HepG2 (cell line): ENCODE results near the gene CHML. TPM values are rescaled to one million over a fixed set of nuclear protein-coding genes. Genes with fewer than 3 reads are reported as not detected.
A peak's percentile ranks its signal among the peaks of the same experiment; 100 is the strongest.

Experiments
- ATAC-seq: fragments of 200-7000 bp; cut with Tn5 transposase; 3 replicates; pipeline ENCODE4 v1.9.1; 2020; ENCODE audit warnings: mild to moderate bottlenecking, moderate library complexity
- BruUV-seq: library from RNA; stranded (reverse); fragments of 400-500 nt; replicated peaks from 2 replicates; lab custom pipeline; 2021; lab: Mats Ljungman, UMichigan
- CTCF ChIA-PET: fragments of 300-600 bp; formaldehyde crosslinking; extraction: SDS; loops from one replicate; lab custom pipeline; 2021; ENCODE audit warnings: low total read pairs, inconsistent platforms, low intra/inter-chr PET ratio; lab: Yijun Ruan, JAX
- POLR2A ChIA-PET: fragments of 350-600 bp; sonication (Branson Sonifier 250); formaldehyde crosslinking; loops from one replicate; lab custom pipeline; 2020; ENCODE audit warnings: antibody characterized with exemption, inconsistent platforms; lab: Yijun Ruan, JAX
- DNase-seq: peaks from one replicate; pipeline ENCODE4 v3.0.0-alpha.2; 2015; ENCODE audit warnings: low spot score
- FAIRE-seq: peaks from 3 replicates; lab custom pipeline; 2011; peaks lifted over from hg19 to GRCh38; lab: Jason Lieb, UNC
- H2AFZ ChIP-seq: one replicate; pipeline ENCODE4 v1.6.1; 2011; ENCODE audit warnings: low read length, inconsistent platforms
- H3K27ac ChIP-seq: fragments of 300-600 bp; 3 replicates; pipeline ENCODE4 v1.8.0; 2011; ENCODE audit warnings: mixed run types, mild to moderate bottlenecking, mixed read lengths, low read length, inconsistent platforms; ENCODE audit not compliant: insufficient read depth; ENCODE audit errors: extremely low read length
- H3K27me3 ChIP-seq, 2 experiments: fragments of 200-600 bp in 1 of 2; 2 replicates in 1 of 2; 3 replicates in 1 of 2; pipeline versions ENCODE4 v1.6.0 to v1.8.0; 2011; ENCODE audit warnings: low read length in 2 of 2, mild to moderate bottlenecking in 2 of 2, moderate library complexity in 2 of 2, inconsistent platforms in 1 of 2; ENCODE audit not compliant: insufficient read depth in 2 of 2, control insufficient read depth in 1 of 2
- H3K36me3 ChIP-seq, 2 experiments: fragments of 200-600 bp in 1 of 2; replicated peaks in 1 of 2; 2 replicates in 1 of 2; 3 replicates in 1 of 2; pipeline versions ENCODE4 v1.5.1 to v1.8.0; 2011; ENCODE audit warnings: low read length in 2 of 2, inconsistent platforms in 1 of 2; ENCODE audit not compliant: insufficient read depth in 2 of 2, control insufficient read depth in 1 of 2
- H3K4me1 ChIP-seq: 2 replicates; pipeline ENCODE4 v1.5.1; 2012; ENCODE audit warnings: low read length, inconsistent platforms; ENCODE audit not compliant: insufficient read depth
- H3K4me2 ChIP-seq: 2 replicates; pipeline ENCODE4 v1.6.0; 2011; ENCODE audit warnings: low read depth, low read length, inconsistent platforms
- H3K4me3 ChIP-seq, 3 experiments: fragments of 200-600 bp in 1 of 3; sonication (generic), shearing (Covaris generic) in 1 of 3; replicated peaks in 1 of 3; 2 replicates each; pipeline ENCODE4 v1.5.1; 2011 to 2016; ENCODE audit warnings: low read length in 3 of 3, inconsistent platforms in 2 of 3, low read depth in 2 of 3, mild to moderate bottlenecking in 2 of 3, control low read depth in 1 of 3, mixed read lengths in 1 of 3; ENCODE audit not compliant: insufficient read depth in 1 of 3
- H3K79me2 ChIP-seq: one replicate; pipeline ENCODE4 v1.6.1; 2011; ENCODE audit warnings: low read length, inconsistent platforms; ENCODE audit not compliant: insufficient read depth
- H3K9ac ChIP-seq: 2 replicates; pipeline ENCODE4 v1.6.0; 2011; ENCODE audit warnings: mild to moderate bottlenecking, low read depth, low read length, inconsistent platforms; ENCODE audit not compliant: insufficient read depth
- H3K9me3 ChIP-seq: 2 replicates; pipeline ENCODE4 v1.5.1; 2012; ENCODE audit warnings: mild to moderate bottlenecking, low read length
- H4K20me1 ChIP-seq: 2 replicates; pipeline ENCODE4 v1.6.0; 2011; ENCODE audit warnings: inconsistent platforms, mild to moderate bottlenecking, low read length, moderate library complexity; ENCODE audit not compliant: insufficient read depth
- AGO1 ChIP-seq: fragments of 200-400 bp; formaldehyde crosslinking; IDR thresholded peaks from 2 replicates; pipeline ENCODE4 v1.6.1; 2017; ENCODE audit warnings: mild to moderate bottlenecking, low read depth, low read length, moderate library complexity; ENCODE audit not compliant: poor library complexity, severe bottlenecking
- BCL6 ChIP-seq: IDR thresholded peaks from 2 replicates; pipeline ENCODE4 v1.6.1; 2016; ENCODE audit warnings: missing genetic modification reagents, missing compliant biosample characterization
- CREM ChIP-seq, 2 experiments: sonication (generic) in 1 of 2; formaldehyde crosslinking in 1 of 2; IDR thresholded peaks; 2 replicates each; pipeline versions ENCODE4 v1.4.0 to v1.6.1; 2016 to 2020; ENCODE audit warnings: antibody characterized with exemption in 1 of 2, mild to moderate bottlenecking in 1 of 2, missing genetic modification reagents in 1 of 2
- FOXP1 ChIP-seq, 2 experiments: fragments of 450-650 bp in 1 of 2; IDR thresholded peaks; 2 replicates each; pipeline ENCODE4 v1.6.1; 2017 to 2018; ENCODE audit warnings: antibody characterized with exemption in 1 of 2
- HNRNPH1 ChIP-seq: fragments of 200-400 bp; formaldehyde crosslinking; optimal IDR thresholded peaks from 2 replicates; pipeline ENCODE3; 2017; ENCODE audit warnings: mild to moderate bottlenecking, low read depth, low read length
- JARID2 ChIP-seq: sonication (generic); formaldehyde crosslinking; IDR thresholded peaks from 2 replicates; pipeline ENCODE4 v1.8.1; 2023; ENCODE audit warnings: missing genetic modification reagents, inconsistent platforms; ENCODE audit not compliant: insufficient replicate concordance
- MAFF ChIP-seq: IDR thresholded peaks from 2 replicates; pipeline ENCODE4 v1.6.1; 2011; ENCODE audit warnings: low read depth, low read length, improper control_type of control experiment
- MAFK ChIP-seq, 2 experiments: IDR thresholded peaks in 1 of 2; conservative IDR thresholded peaks in 1 of 2; 2 replicates each; pipeline ENCODE4 v1.6.1; 2011; ENCODE audit warnings: improper control_type of control experiment in 2 of 2, low read length in 2 of 2
- POGK ChIP-seq: sonication (generic); formaldehyde crosslinking; conservative IDR thresholded peaks from 2 replicates; pipeline ENCODE4 v1.8.0; 2022; ENCODE audit warnings: mild to moderate bottlenecking, moderate library complexity, missing genetic modification reagents
- TFDP2 ChIP-seq: sonication (generic); formaldehyde crosslinking; IDR thresholded peaks from 2 replicates; pipeline ENCODE4 v1.4.0; 2020; ENCODE audit warnings: missing genetic modification reagents
- TFE3 ChIP-seq: IDR thresholded peaks from 2 replicates; pipeline ENCODE4 v1.6.1; 2016
- WGBS: methylation state at CpG from one replicate; pipeline ENCODE4 v1.1.6; 2017; ENCODE audit warnings: low lambda C conversion rate; 5-methylcytosine and 5-hydroxymethylcytosine counted together
- in situ Hi-C: cut with HindIII; loops from 2 replicates; pipeline ENCODE4 v1.10.0; 2017; ENCODE audit warnings: low pct_unique_long_range_greater_than_20kb; ENCODE audit not compliant: extremely low pct_ligation_motif_present
- intact Hi-C: fragments of 100-400 bp; cut with micrococcal nuclease; formaldehyde crosslinking; loops from one replicate; pipeline ENCODE4 v1.10.0; 2022; ENCODE audit not compliant: unreplicated experiment
- polyA plus RNA-seq, 8 experiments: library from polyadenylated mRNA; depleted of rRNA in 3 of 8; stranded (reverse) in 7 of 8; unstranded in 1 of 8; fragments of >200 nt; fragmentation: Illumina TruSeq in 4 of 8; extraction: Trizol in 4 of 8; gene quantifications; 2 replicates each; pipeline versions ENCODE4 v1.2.1 to v1.2.3, GENCODE V29; 2011 to 2016; ENCODE audit warnings: low read depth in 4 of 8, missing spikeins in 1 of 8, mixed read lengths in 1 of 8; ENCODE audit not compliant: insufficient read depth in 1 of 8
- total RNA-seq, 5 experiments: library from RNA; depleted of rRNA; stranded (reverse); fragments of >200 nt; fragmentation: Illumina TruSeq; extraction: Trizol; gene quantifications; 2 replicates each; pipeline ENCODE4 v1.2.3, GENCODE V29; 2016; ENCODE audit warnings: low read depth in 1 of 5

CHML gene
- total and polyA plus RNA-seq, 2 of the 13 experiments (the other 11 are each of a cell fraction or from before 2014, with no cell fraction given): 5.2 to 16.7 TPM

- no peak for TF ChIP-seq TFDP2 (CRISPR knock-in tag)
- TF ChIP-seq POGK (CRISPR knock-in tag): peak; percentile 99
- TF ChIP-seq CREM (IDR thresholded peaks at IDR 0.05): peak; percentile 25; the same call in 1 of the 2 replicates
- TF ChIP-seq CREM (CRISPR knock-in tag; IDR thresholded peaks at IDR 0.05): no peak
- TF ChIP-seq FOXP1 (IDR thresholded peaks at IDR 0.05): no peak
- TF ChIP-seq FOXP1 (CRISPR knock-in tag; IDR thresholded peaks at IDR 0.05): peak; percentile 33; the same call in 1 of the 2 replicates
- peak; percentile 73 for TF ChIP-seq BCL6 (CRISPR knock-in tag)
- no peak for TF ChIP-seq TFE3 (CRISPR knock-in tag)
Observed at GRCh38 chr1:241672301-241672700, 32.1 kb upstream of the CHML start (continued).

GRCh38 chr1:241666419-241666818 lies 26.2 kb upstream of the CHML start:
- H3K4me1 ChIP-seq: no peaks in the 10 kb centered on the region
- ChIA-PET CTCF (no interaction called here), POLR2A (no interaction called here)
- H2AFZ ChIP-seq: no peak overlapping the region
- no peaks in the 10 kb centered on the region for H3K36me3 ChIP-seq
- no peak overlapping the region for H3K9ac ChIP-seq
- H3K27ac ChIP-seq: no peak overlapping the region
- no peaks in the 10 kb centered on the region; a peak in 2 of 5 replicates for H3K27me3 ChIP-seq
- FAIRE-seq (no peak), DNase-seq (no peak), ATAC-seq (no peak)
- BruUV-seq: no TSS peak
- no peak overlapping the region for H3K4me3 ChIP-seq
- TF ChIP-seq JARID2 (CRISPR knock-in tag) (no peak), MAFF (peak; percentile 31; the same call in 1 of the 2 replicates), AGO1 (no peak), MAFK (conservative IDR thresholded peaks at IDR 0.05 in 1 of 2, IDR thresholded peaks at IDR 0.05 in 1 of 2; ENCODE audit: low read length in 2 of 2) (peak; percentile 29 to 45; a peak in 3 of 4 replicates), HNRNPH1 (no peak)
- intact Hi-C loops: no loop called here
- 34% methylated on average over 3 of the region's 3 CpGs for WGBS
- in situ Hi-C loops: no loop called here
- H4K20me1 ChIP-seq: no peaks in the 10 kb centered on the region
- H3K9me3 ChIP-seq: no peaks in the 10 kb centered on the region
- no peak overlapping the region for H3K4me2 ChIP-seq
- no peaks in the 10 kb centered on the region for H3K79me2 ChIP-seq
